ENCODE measurements around the gene MED15.

MED15 gene

DNA sequence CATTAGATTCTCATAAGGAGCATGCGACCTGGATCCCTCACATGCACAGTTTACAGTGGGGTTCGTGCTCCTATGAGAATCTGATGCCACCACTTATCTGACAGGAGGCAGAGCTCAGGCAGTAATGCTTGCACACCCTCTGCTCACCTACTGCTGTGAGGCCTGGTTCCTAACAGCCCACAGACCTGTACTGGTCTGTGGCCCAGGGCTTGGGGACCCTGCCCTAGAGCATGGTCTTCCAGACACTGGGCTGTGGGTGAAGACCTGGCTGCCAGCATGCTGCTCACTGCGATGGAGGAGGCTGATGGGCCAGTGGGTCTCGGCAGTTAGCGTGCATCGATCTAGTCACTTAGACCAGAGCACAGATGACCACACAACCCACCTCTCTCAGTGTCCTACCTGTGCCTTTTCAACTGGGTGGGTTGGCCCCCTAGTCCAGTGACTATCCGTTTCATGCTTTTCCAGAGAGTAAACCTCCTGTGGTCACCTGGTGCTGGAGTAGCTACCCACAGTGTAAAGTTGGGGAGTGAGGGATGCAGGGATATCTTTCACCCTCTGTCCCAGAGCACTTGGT lies 21.1 kb downstream of the MED15 start:
- Histone ChIP-seq H3K56ac (ENCODE audit: low read length) (no peak overlapping the region), H2BK5ac (ENCODE audit: low read length) (no peak overlapping the region), H3K79me1 (ENCODE audit: low read length) (peaks cover 39% of the 10 kb centered on the region), H2BK120ac (ENCODE audit: low read depth, low read length) (no peak overlapping the region), H3K23ac (ENCODE audit: low read length) (no peak overlapping the region), H3K4me3 (ENCODE audit: low read length) (no peak overlapping the region), H3K9ac (ENCODE audit: low read length) (no peak overlapping the region), H3K79me2 (ENCODE audit: control insufficient read depth, insufficient read depth, low read length) (peaks cover 48% of the 10 kb centered on the region), H3K18ac (ENCODE audit: low read length) (no peak overlapping the region), H3K4me2 (ENCODE audit: low read length) (no peak overlapping the region), H3K4me1 (ENCODE audit: control insufficient read depth, low read depth, low read length) (peaks cover 12% of the 10 kb centered on the region), H4K8ac (ENCODE audit: low read depth, low read length) (no peak overlapping the region), H2AK5ac (ENCODE audit: low read length) (no peak overlapping the region), H2BK15ac (replicated peaks; ENCODE audit: low read depth) (no peak overlapping the region), H4K5ac (ENCODE audit: low read length) (no peak overlapping the region), H3K36me3 (ENCODE audit: control insufficient read depth, insufficient read depth, low read length) (peaks cover 3% of the 10 kb centered on the region), H3K27ac (ENCODE audit: low read depth, low read length) (no peak overlapping the region), H3K27me3 (ENCODE audit: insufficient read depth, low read length, poor library complexity) (no peaks in the 10 kb centered on the region), H3K4ac (ENCODE audit: low read depth, low read length) (no peak overlapping the region)
- no CpG with 5 or more reads among the region's 7 CpGs for WGBS (ENCODE audit: extremely low coverage, insufficient coverage, low lambda C conversion rate)
- no peak for DNase-seq

DNA sequence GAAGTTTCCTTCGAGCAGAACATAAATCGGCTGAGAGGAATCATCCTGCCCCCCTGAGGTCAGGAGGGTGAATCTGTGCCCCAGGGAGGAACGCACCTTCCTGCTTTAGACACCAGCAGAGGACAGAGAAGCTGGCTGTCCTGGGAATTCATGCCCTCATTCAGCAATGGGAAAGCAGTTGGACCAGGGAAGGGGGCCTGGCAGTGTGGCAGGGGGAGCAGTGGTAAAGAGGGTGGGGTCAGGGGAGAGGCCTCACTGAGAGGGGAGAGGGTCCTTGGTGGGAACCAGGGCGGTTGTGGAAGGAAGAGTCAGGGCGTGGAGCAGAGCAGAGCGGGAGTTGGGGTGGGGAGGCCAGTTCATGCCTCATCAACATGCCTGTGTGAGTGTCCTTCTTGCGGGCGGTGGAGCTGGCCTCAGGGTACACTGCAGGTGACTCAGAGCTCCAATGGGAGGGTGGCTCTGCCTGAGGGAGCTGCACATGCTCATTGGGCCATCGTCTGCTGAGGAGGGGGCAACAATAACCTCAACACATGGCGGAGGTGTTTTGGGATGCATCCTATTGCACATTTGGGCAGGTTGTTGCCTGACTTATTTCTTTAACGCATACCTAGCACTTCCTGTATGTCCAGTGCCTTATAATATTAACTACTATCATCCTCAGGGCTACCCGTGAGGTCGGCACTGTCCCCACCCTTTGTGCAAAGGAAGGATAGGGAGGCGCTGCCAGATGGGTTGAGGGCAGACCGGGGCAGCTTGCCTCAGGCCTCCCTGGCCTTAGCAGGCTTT lies 23.2 kb downstream of the MED15 start:
- no CpG with 5 or more reads among the region's 15 CpGs for WGBS (ENCODE audit: extremely low coverage, insufficient coverage, low lambda C conversion rate)
- Histone ChIP-seq H3K27me3 (ENCODE audit: insufficient read depth, low read length, poor library complexity) (no peaks in the 10 kb centered on the region), H3K56ac (ENCODE audit: low read length) (peak overlapping the region; percentile 60), H3K4me1 (ENCODE audit: control insufficient read depth, low read depth, low read length) (peaks cover 12% of the 10 kb centered on the region), H3K18ac (ENCODE audit: low read length) (no peak overlapping the region), H3K27ac (ENCODE audit: low read depth, low read length) (no peak overlapping the region), H2BK15ac (replicated peaks; ENCODE audit: low read depth) (no peak overlapping the region), H2BK120ac (ENCODE audit: low read depth, low read length) (no peak overlapping the region), H3K23ac (ENCODE audit: low read length) (no peak overlapping the region), H3K9ac (ENCODE audit: low read length) (peak overlapping the region; percentile 19), H3K4ac (ENCODE audit: low read depth, low read length) (no peak overlapping the region), H2BK5ac (ENCODE audit: low read length) (no peak overlapping the region), H3K4me2 (ENCODE audit: low read length) (no peak overlapping the region), H3K79me1 (ENCODE audit: low read length) (peaks cover 47% of the 10 kb centered on the region), H3K4me3 (ENCODE audit: low read length) (no peak overlapping the region), H3K79me2 (ENCODE audit: control insufficient read depth, insufficient read depth, low read length) (peaks cover 54% of the 10 kb centered on the region), H4K8ac (ENCODE audit: low read depth, low read length) (no peak overlapping the region), H3K36me3 (ENCODE audit: control insufficient read depth, insufficient read depth, low read length) (peaks cover 3% of the 10 kb centered on the region), H2AK5ac (ENCODE audit: low read length) (no peak overlapping the region), H4K5ac (ENCODE audit: low read length) (no peak overlapping the region)
- DNase-seq, result peak; percentile 74

DNA sequence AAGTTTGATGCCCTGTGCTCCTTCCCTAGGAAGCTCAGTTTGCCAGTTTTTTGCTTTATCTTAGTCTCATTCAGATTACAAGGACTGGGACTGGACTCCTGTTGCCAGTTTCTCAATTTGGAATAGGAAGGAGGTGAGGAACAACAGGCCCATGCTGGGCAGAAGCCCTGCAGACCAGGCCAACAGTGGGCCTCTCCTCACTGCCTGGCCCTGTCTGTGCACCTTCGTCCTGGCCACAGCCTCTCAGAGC lies 23.7 kb downstream of the MED15 start:
- H3K79me1 ChIP-seq (ENCODE audit: low read length), result peaks cover 47% of the 10 kb centered on the region
- H3K4ac ChIP-seq (ENCODE audit: low read depth, low read length), result no peak overlapping the region
- peaks cover 54% of the 10 kb centered on the region for H3K79me2 ChIP-seq (ENCODE audit: control insufficient read depth, insufficient read depth, low read length)
- no peak overlapping the region for H3K23ac ChIP-seq (ENCODE audit: low read length)
- no peaks in the 10 kb centered on the region for H3K27me3 ChIP-seq (ENCODE audit: insufficient read depth, low read length, poor library complexity)
- H3K9ac ChIP-seq (ENCODE audit: low read length), result peak overlapping the region; percentile 19
- no peak overlapping the region for H3K4me3 ChIP-seq (ENCODE audit: low read length)
- no peak overlapping the region for H2BK5ac ChIP-seq (ENCODE audit: low read length)
- no peak overlapping the region for H2BK15ac ChIP-seq (replicated peaks; ENCODE audit: low read depth)
- H4K8ac ChIP-seq (ENCODE audit: low read depth, low read length), result no peak overlapping the region
- no peak overlapping the region for H2BK120ac ChIP-seq (ENCODE audit: low read depth, low read length)
- H3K4me2 ChIP-seq (ENCODE audit: low read length), result no peak overlapping the region
- H3K18ac ChIP-seq (ENCODE audit: low read length), result no peak overlapping the region
- H2AK5ac ChIP-seq (ENCODE audit: low read length), result no peak overlapping the region
- no peak for DNase-seq
- H3K27ac ChIP-seq (ENCODE audit: low read depth, low read length), result no peak overlapping the region
- peaks cover 12% of the 10 kb centered on the region for H3K4me1 ChIP-seq (ENCODE audit: control insufficient read depth, low read depth, low read length)
- peaks cover 3% of the 10 kb centered on the region for H3K36me3 ChIP-seq (ENCODE audit: control insufficient read depth, insufficient read depth, low read length)
- no CpG with 5 or more reads among the region's 1 CpG for WGBS (ENCODE audit: extremely low coverage, insufficient coverage, low lambda C conversion rate)
- no peak overlapping the region for H4K5ac ChIP-seq (ENCODE audit: low read length)
- peak overlapping the region; percentile 60 for H3K56ac ChIP-seq (ENCODE audit: low read length)

DNA sequence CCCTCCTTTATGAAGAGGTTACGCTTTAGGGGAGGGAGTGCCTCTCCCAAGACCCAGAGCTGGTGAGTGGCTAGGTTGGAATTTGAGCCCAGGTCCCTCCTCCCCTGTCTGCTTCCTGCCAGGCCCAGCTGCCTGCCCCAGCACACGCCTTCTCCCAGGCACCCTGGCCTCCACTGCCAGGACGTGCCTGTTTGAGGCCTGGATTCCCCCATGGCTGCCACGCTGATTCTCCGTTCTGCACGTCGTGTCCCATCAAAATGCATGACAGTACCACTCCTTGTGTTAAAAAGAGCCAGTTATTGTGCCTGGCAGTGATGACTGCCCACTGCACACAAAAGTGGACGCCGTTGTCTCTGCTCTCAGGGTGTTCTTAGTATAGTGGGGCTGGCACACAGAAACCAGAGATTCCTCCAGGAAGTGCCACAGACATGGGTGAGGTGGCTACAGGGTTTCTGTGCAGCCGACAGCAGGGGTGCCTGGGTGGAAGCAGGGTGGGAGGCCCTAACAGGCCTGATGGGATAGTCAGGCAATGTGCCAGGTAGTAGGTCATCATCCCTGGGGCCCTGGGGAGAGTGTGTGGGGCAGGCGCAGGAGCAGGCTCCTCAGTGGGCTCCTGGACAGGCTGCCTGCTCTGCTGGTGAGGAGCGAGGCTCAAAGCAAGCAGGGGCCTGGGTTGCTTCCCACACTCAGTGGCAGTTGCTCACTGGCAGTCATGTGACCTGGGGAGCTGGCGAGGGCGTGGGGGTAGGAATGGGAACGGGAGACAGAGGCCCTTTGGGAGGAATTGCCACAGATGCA lies 24.2 kb downstream of the MED15 start:
- Histone ChIP-seq H3K79me2 (ENCODE audit: control insufficient read depth, insufficient read depth, low read length) (peaks cover 53% of the 10 kb centered on the region), H3K4ac (ENCODE audit: low read depth, low read length) (no peak overlapping the region), H3K4me2 (ENCODE audit: low read length) (no peak overlapping the region), H3K79me1 (ENCODE audit: low read length) (peaks cover 48% of the 10 kb centered on the region), H3K4me1 (ENCODE audit: control insufficient read depth, low read depth, low read length) (peaks cover 12% of the 10 kb centered on the region), H3K4me3 (ENCODE audit: low read length) (no peak overlapping the region), H3K27ac (ENCODE audit: low read depth, low read length) (no peak overlapping the region), H3K18ac (ENCODE audit: low read length) (no peak overlapping the region), H2BK15ac (replicated peaks; ENCODE audit: low read depth) (no peak overlapping the region), H2BK5ac (ENCODE audit: low read length) (no peak overlapping the region), H3K27me3 (ENCODE audit: insufficient read depth, low read length, poor library complexity) (no peaks in the 10 kb centered on the region), H4K5ac (ENCODE audit: low read length) (no peak overlapping the region), H3K36me3 (ENCODE audit: control insufficient read depth, insufficient read depth, low read length) (peaks cover 3% of the 10 kb centered on the region), H4K8ac (ENCODE audit: low read depth, low read length) (no peak overlapping the region), H3K9ac (ENCODE audit: low read length) (peak overlapping the region; percentile 49), H3K56ac (ENCODE audit: low read length) (peak overlapping the region; percentile 60), H2AK5ac (ENCODE audit: low read length) (no peak overlapping the region), H3K23ac (ENCODE audit: low read length) (no peak overlapping the region), H2BK120ac (ENCODE audit: low read depth, low read length) (no peak overlapping the region)
- peak; percentile 90 for DNase-seq
- WGBS (ENCODE audit: extremely low coverage, insufficient coverage, low lambda C conversion rate), result no CpG with 5 or more reads among the region's 15 CpGs

DNA sequence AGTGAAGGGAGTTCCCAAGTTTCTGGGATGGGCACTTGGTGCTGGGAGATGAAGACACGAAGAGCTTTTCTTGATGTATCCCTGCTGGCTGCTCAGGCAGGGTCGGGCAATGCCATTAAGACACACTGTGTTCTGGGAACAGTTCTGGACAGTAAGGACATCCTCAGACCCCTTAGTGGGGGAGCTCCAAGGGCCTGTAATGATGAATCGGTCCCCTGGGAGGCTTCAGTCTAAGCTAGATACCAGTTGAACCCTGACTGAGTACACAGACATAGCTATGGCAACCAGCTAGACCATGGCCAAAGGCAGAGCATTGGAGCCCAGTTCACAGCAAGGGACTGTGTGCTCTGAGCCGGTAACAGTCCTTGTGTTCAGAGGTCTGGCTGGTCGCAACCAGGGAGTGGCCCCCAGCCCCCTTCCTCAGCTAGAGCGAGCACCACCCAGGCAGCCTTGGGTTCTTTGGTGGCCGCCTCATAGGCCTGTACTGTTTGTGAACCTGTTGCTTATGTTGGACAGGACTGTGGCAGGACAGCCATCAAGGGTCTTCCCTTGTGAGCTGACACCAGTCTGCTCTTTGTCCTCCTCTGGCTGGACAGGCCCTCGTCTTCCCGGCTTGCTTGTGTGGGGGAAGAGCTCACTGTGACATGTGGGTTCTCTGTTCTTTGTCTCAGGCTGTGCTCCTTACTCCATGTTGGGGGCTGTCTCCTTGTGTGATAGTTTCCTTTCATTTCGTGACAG lies 25.0 kb downstream of the MED15 start:
- Histone ChIP-seq H3K36me3 (ENCODE audit: control insufficient read depth, insufficient read depth, low read length) (peaks cover 5% of the 10 kb centered on the region), H4K5ac (ENCODE audit: low read length) (no peak overlapping the region), H2BK120ac (ENCODE audit: low read depth, low read length) (no peak overlapping the region), H2BK5ac (ENCODE audit: low read length) (no peak overlapping the region), H2BK15ac (replicated peaks; ENCODE audit: low read depth) (no peak overlapping the region), H3K56ac (ENCODE audit: low read length) (peak overlapping the region; percentile 2), H4K8ac (ENCODE audit: low read depth, low read length) (no peak overlapping the region), H3K27me3 (ENCODE audit: insufficient read depth, low read length, poor library complexity) (no peaks in the 10 kb centered on the region), H2AK5ac (ENCODE audit: low read length) (no peak overlapping the region), H3K18ac (ENCODE audit: low read length) (no peak overlapping the region), H3K79me2 (ENCODE audit: control insufficient read depth, insufficient read depth, low read length) (peaks cover 48% of the 10 kb centered on the region), H3K9ac (ENCODE audit: low read length) (no peak overlapping the region), H3K79me1 (ENCODE audit: low read length) (peaks cover 48% of the 10 kb centered on the region), H3K4me1 (ENCODE audit: control insufficient read depth, low read depth, low read length) (peaks cover 9% of the 10 kb centered on the region), H3K4ac (ENCODE audit: low read depth, low read length) (no peak overlapping the region), H3K4me2 (ENCODE audit: low read length) (no peak overlapping the region), H3K27ac (ENCODE audit: low read depth, low read length) (no peak overlapping the region), H3K23ac (ENCODE audit: low read length) (no peak overlapping the region), H3K4me3 (ENCODE audit: low read length) (no peak overlapping the region)
- DNase-seq, result no peak
- no CpG with 5 or more reads among the region's 10 CpGs for WGBS (ENCODE audit: extremely low coverage, insufficient coverage, low lambda C conversion rate)

All from mesendoderm (in vitro differentiated cells).